GM10266 (cell line): Measurements from ENCODE around the gene ROBO1.

Experiments used
- DNase-seq: peaks from one replicate; pipeline ENCODE4 v3.0.0; 2012; ENCODE audit errors: extremely low spot score
- CTCF ChIP-seq: IDR thresholded peaks from 2 replicates; pipeline ENCODE4 v1.5.1; 2012; ENCODE audit warnings: mild to moderate bottlenecking, low read depth; ENCODE audit not compliant: control insufficient read depth, insufficient read depth; ENCODE audit errors: missing control alignments

Gene ROBO1

GRCh38 chr3:79453600-79453999, 314.2 kb downstream of the ROBO1 start:
- no peak for TF ChIP-seq CTCF

GRCh38 chr3:79436387-79436786, 331.4 kb downstream of the ROBO1 start:
- TF ChIP-seq CTCF = no peak
- DNase-seq = no peak

More at GRCh38 chr3:79453600-79453999, 314.2 kb downstream of the ROBO1 start:
- no peak for DNase-seq

- TF ChIP-seq CTCF = no peak
- DNase-seq = no peak
Measured at GRCh38 chr3:79427081-79427480, 340.7 kb downstream of the ROBO1 start.

- TF ChIP-seq CTCF = no peak
- DNase-seq = no peak
Measured at GRCh38 chr3:79424811-79425210, 343.0 kb downstream of the ROBO1 start.

- TF ChIP-seq CTCF = no peak
- no peak for DNase-seq
Measured at GRCh38 chr3:79423417-79423816, 344.4 kb downstream of the ROBO1 start.

- no peak for TF ChIP-seq CTCF
- no peak for DNase-seq
Measured at GRCh38 chr3:79421273-79421672, 346.5 kb downstream of the ROBO1 start.

GRCh38 chr3:79418855-79419621, 348.8 kb downstream of the ROBO1 start:
- DNase-seq = no peak

More at GRCh38 chr3:79418855-79419621, 348.8 kb downstream of the ROBO1 start:
- TF ChIP-seq CTCF = no peak
